Smooth muscle cell (in vitro differentiated cells): ENCODE data around the gene TRO. TPM values are rescaled to one million over a fixed set of nuclear protein-coding genes. Genes with fewer than 3 reads are reported as not detected.

Source experiments
- DNase-seq: peaks from one replicate; lab custom pipeline; 2025; ENCODE audit not compliant: unreplicated experiment; lab: John Stamatoyannopoulos, UW
- H2AFZ ChIP-seq: fragments of 200-600 bp; sonication (generic); 2 replicates; pipeline ENCODE4 v1.6.0; 2016; ENCODE audit warnings: antibody characterized with exemption, low read depth, mild to moderate bottlenecking
- H3F3A ChIP-seq: fragments of 200-600 bp; sonication (generic); 2 replicates; pipeline ENCODE4 v1.6.0; 2017; ENCODE audit warnings: antibody characterized with exemption, low read depth
- H3K27ac ChIP-seq: fragments of 200-600 bp; sonication (generic); 2 replicates; pipeline ENCODE4 v1.5.1; 2016; ENCODE audit warnings: low read depth, mild to moderate bottlenecking
- H3K27me3 ChIP-seq: fragments of 200-600 bp; sonication (generic); 2 replicates; pipeline ENCODE4 v1.6.1; 2016; ENCODE audit warnings: low read depth, mild to moderate bottlenecking
- H3K36me3 ChIP-seq: fragments of 200-600 bp; sonication (generic); 2 replicates; pipeline ENCODE4 v1.5.1; 2016; ENCODE audit warnings: low read depth
- H3K4me1 ChIP-seq: fragments of 200-600 bp; sonication (generic); 2 replicates; pipeline ENCODE4 v1.5.1; 2016; ENCODE audit warnings: low read depth
- H3K4me2 ChIP-seq: fragments of 200-600 bp; sonication (generic); 2 replicates; pipeline ENCODE4 v1.6.0; 2016; ENCODE audit warnings: mild to moderate bottlenecking
- H3K4me3 ChIP-seq: fragments of 200-600 bp; sonication (generic); 2 replicates; pipeline ENCODE4 v1.5.1; 2016; ENCODE audit warnings: mild to moderate bottlenecking
- H3K79me2 ChIP-seq: fragments of 200-600 bp; sonication (generic); 2 replicates; pipeline ENCODE4 v1.6.0; 2016; ENCODE audit warnings: low read depth, mild to moderate bottlenecking
- H3K9ac ChIP-seq: fragments of 200-600 bp; sonication (generic); 2 replicates; pipeline ENCODE4 v1.6.0; 2016; ENCODE audit warnings: low read depth
- H3K9me3 ChIP-seq: fragments of 200-600 bp; sonication (generic); replicated peaks from 2 replicates; pipeline ENCODE4 v1.5.1; 2016; ENCODE audit warnings: low read depth
- H4K20me1 ChIP-seq: fragments of 200-600 bp; sonication (generic); 2 replicates; pipeline ENCODE4 v1.6.0; 2016; ENCODE audit warnings: low read depth
- CTCF ChIP-seq: fragments of 200-600 bp; sonication (generic); IDR thresholded peaks from 2 replicates; pipeline ENCODE4 v1.5.1; 2017; ENCODE audit warnings: borderline replicate concordance, mild to moderate bottlenecking, antibody characterized with exemption; ENCODE audit not compliant: insufficient read depth, poor library complexity, severe bottlenecking
- WGBS: methylation state at CpG from one replicate; pipeline ENCODE4 v1.1.7; 2016; ENCODE audit warnings: low lambda C conversion rate; 5-methylcytosine and 5-hydroxymethylcytosine counted together
- polyA plus RNA-seq: library from polyadenylated mRNA; unstranded; fragments of >200 nt; fragmentation: Nextera tagmentation; extraction: Ambion mirVana; gene quantifications from 2 replicates; pipeline ENCODE4 v1.2.1, GENCODE V29; 2016
- small RNA-seq: library from RNA; depleted of rRNA; stranded (forward); fragments of <200 nt; gene quantifications from one replicate; pipeline ENCODE3, GENCODE V24; 2014
- total RNA-seq: library from RNA; depleted of rRNA; stranded (reverse); fragments of >200 nt; gene quantifications from 2 replicates; pipeline ENCODE4 v1.2.3, GENCODE V29; 2014

The TRO gene
- total and polyA plus RNA-seq, 2 experiments from 2014 or later = 60.0 to 98.6 TPM

- no peaks in the 10 kb centered on the region for H4K20me1 ChIP-seq
- TF ChIP-seq CTCF = no peak
- H2AFZ ChIP-seq = no peak overlapping the region
- H3K27ac ChIP-seq = no peak overlapping the region
- no peak overlapping the region for H3K4me3 ChIP-seq
- no peaks in the 10 kb centered on the region for H3K4me1 ChIP-seq
- no peaks in the 10 kb centered on the region for H3K79me2 ChIP-seq
- 76% methylated on average over 4 of the region's 4 CpGs for WGBS
- no peaks in the 10 kb centered on the region for H3K27me3 ChIP-seq
- no peak overlapping the region for H3K4me2 ChIP-seq
- no peaks in the 10 kb centered on the region for H3F3A ChIP-seq
- H3K9ac ChIP-seq = no peak overlapping the region
- H3K9me3 ChIP-seq = no peaks in the 10 kb centered on the region
- no peaks in the 10 kb centered on the region for H3K36me3 ChIP-seq
- DNase-seq = no peak
Measured at GRCh38 chrX:54977387-54977786, 56.8 kb downstream of the TRO start.

GRCh38 chrX:54978448-54978847 lies 57.8 kb downstream of the TRO start:
- no peak for DNase-seq

GRCh38 chrX:54979432-54979831 lies 58.8 kb downstream of the TRO start:
- no peak for TF ChIP-seq CTCF
- no peaks in the 10 kb centered on the region for H4K20me1 ChIP-seq
- H3K4me3 ChIP-seq = no peak overlapping the region
- H3K4me2 ChIP-seq = no peak overlapping the region
- no peak overlapping the region for H3K9ac ChIP-seq
- no peaks in the 10 kb centered on the region for H3K4me1 ChIP-seq
- no peaks in the 10 kb centered on the region for H3K9me3 ChIP-seq
- no peaks in the 10 kb centered on the region for H3K36me3 ChIP-seq
- H3K27ac ChIP-seq = no peak overlapping the region
- H2AFZ ChIP-seq = no peak overlapping the region
- no peak for DNase-seq
- H3K27me3 ChIP-seq = no peaks in the 10 kb centered on the region
- no peaks in the 10 kb centered on the region for H3F3A ChIP-seq
- no peaks in the 10 kb centered on the region for H3K79me2 ChIP-seq

More at GRCh38 chrX:54978448-54978847, 57.8 kb downstream of the TRO start:
- H3K9ac ChIP-seq = no peak overlapping the region
- H3K27ac ChIP-seq = no peak overlapping the region
- H4K20me1 ChIP-seq = no peaks in the 10 kb centered on the region
- H3K4me2 ChIP-seq = no peak overlapping the region
- no peak overlapping the region for H3K4me3 ChIP-seq
- no peaks in the 10 kb centered on the region for H3K4me1 ChIP-seq
- H3K27me3 ChIP-seq = no peaks in the 10 kb centered on the region
- no peaks in the 10 kb centered on the region for H3K36me3 ChIP-seq
- no peak overlapping the region for H2AFZ ChIP-seq
- H3K79me2 ChIP-seq = no peaks in the 10 kb centered on the region
- no peaks in the 10 kb centered on the region for H3K9me3 ChIP-seq
- TF ChIP-seq CTCF = no peak
- H3F3A ChIP-seq = no peaks in the 10 kb centered on the region

GRCh38 chrX:54980334-54980733 lies 59.7 kb downstream of the TRO start:
- Histone ChIP-seq H3K4me3 (no peak overlapping the region), H3K4me1 (no peaks in the 10 kb centered on the region), H3K27me3 (no peaks in the 10 kb centered on the region), H4K20me1 (no peaks in the 10 kb centered on the region), H2AFZ (no peak overlapping the region), H3K79me2 (no peaks in the 10 kb centered on the region), H3K9ac (no peak overlapping the region), H3K9me3 (no peaks in the 10 kb centered on the region), H3K36me3 (no peaks in the 10 kb centered on the region), H3K4me2 (no peak overlapping the region), H3F3A (no peaks in the 10 kb centered on the region), H3K27ac (no peak overlapping the region)
- no peak for DNase-seq
- no peak for TF ChIP-seq CTCF
- WGBS = 71% methylated on average over 6 of the region's 6 CpGs

Small RNA genes lying within 50 kb of the gene (small RNA-seq; reads per million reads assigned to genes)
- not detected for gene RF00614

Other genes with a start within 250 kb of the TRO start
- gene ITIH6, start 122.6 kb upstream of the TRO start, total RNA-seq = not detected in 2 replicates
- not detected in 2 replicates for gene ITIH6, start 122.6 kb upstream of the TRO start, polyA plus RNA-seq
- 488 and 603 TPM in 2 replicates for gene MAGED2, start 113.1 kb upstream of the TRO start, total RNA-seq
- gene MAGED2, start 113.1 kb upstream of the TRO start, polyA plus RNA-seq = 645 and 741 TPM in 2 replicates
- not detected in 2 replicates for gene PFKFB1, start 73.4 kb downstream of the TRO start, total RNA-seq
- gene PFKFB1, start 73.4 kb downstream of the TRO start, polyA plus RNA-seq = 0.37 and 0.42 TPM in 2 replicates
- gene APEX2, start 79.5 kb downstream of the TRO start, total RNA-seq = 9.3 and 16.5 TPM in 2 replicates
- 16.1 and 22.5 TPM in 2 replicates for gene APEX2, start 79.5 kb downstream of the TRO start, polyA plus RNA-seq
- not detected in 2 replicates for gene ALAS2, start 110.2 kb downstream of the TRO start, total RNA-seq
- gene ALAS2, start 110.2 kb downstream of the TRO start, polyA plus RNA-seq = not detected in 2 replicates
- not detected in 2 replicates for gene PAGE2B, start 154.2 kb downstream of the TRO start, total RNA-seq
- gene PAGE2B, start 154.2 kb downstream of the TRO start, polyA plus RNA-seq = not detected in 2 replicates
- not detected in 2 replicates for gene PAGE2, start 168.2 kb downstream of the TRO start, total RNA-seq
- gene PAGE2, start 168.2 kb downstream of the TRO start, polyA plus RNA-seq = not detected in 2 replicates